ENCODE data around the gene LRRC25.

The LRRC25 gene

GRCh38 chr19:18437491-18438330 is 40.3 kb upstream of the LRRC25 start, which contains the start of gene ISYNA1:
Gene ISYNA1, minus strand, starts transcription at chr19:18438133. Its CDS starts 154 bp downstream, at chr19:18437979.
- TF ChIP-seq FOXP2 (optimal IDR thresholded peaks at IDR 0.05; ENCODE audit: control extremely low read depth, extremely low read length, insufficient read depth) (no peak), POLR2AphosphoS5 (IDR thresholded peaks at IDR 0.05; ENCODE audit: borderline replicate concordance, low read depth, low read length) (peak; percentile 63), EZH2 (IDR thresholded peaks at IDR 0.05) (no peak)
- Histone ChIP-seq H3K36me3 (ENCODE audit: insufficient read depth, low read length) (peaks cover 13% of the 10 kb centered on the region; the same call in 1 of the 2 replicates), H3K4me3 (peak within 1 kb of the TSS; percentile 88), H3K9me3 (ENCODE audit: low read depth, low read length) (no peaks in the 10 kb centered on the region), H3K27ac (0 out of 2 replicates have a peak within 1 kb of the TSS, but pooled peaks have one; percentile 4), H3K9ac (ENCODE audit: insufficient read length) (peak within 1 kb of the TSS; percentile 70)
- DNase-seq (ENCODE audit: low read depth, low spot score) = no peak

GRCh38 chr19:18436671-18437490 is 39.5 kb upstream of the LRRC25 start:
- Histone ChIP-seq H3K27ac (no peak overlapping the region), H3K4me3 (peak overlapping the region; percentile 88)
- DNase-seq (ENCODE audit: low read depth, low spot score) = no peak

GRCh38 chr19:18435842-18436670 is 38.6 kb upstream of the LRRC25 start:
- Histone ChIP-seq H3K4me3 (peak overlapping the region; percentile 88), H3K9ac (ENCODE audit: insufficient read length) (no peak overlapping the region), H3K27ac (no peak overlapping the region), H3K36me3 (ENCODE audit: insufficient read depth, low read length) (peaks cover 13% of the 10 kb centered on the region; the same call in 1 of the 2 replicates), H3K9me3 (ENCODE audit: low read depth, low read length) (no peaks in the 10 kb centered on the region)
- no peak for DNase-seq (ENCODE audit: low read depth, low spot score)
- TF ChIP-seq FOXP2 (optimal IDR thresholded peaks at IDR 0.05; ENCODE audit: control extremely low read depth, extremely low read length, insufficient read depth) = no peak
- no peak for TF ChIP-seq EZH2 (IDR thresholded peaks at IDR 0.05)
- no peak; the same call in 1 of the 2 replicates for TF ChIP-seq POLR2AphosphoS5 (IDR thresholded peaks at IDR 0.05; ENCODE audit: borderline replicate concordance, low read depth, low read length)

More at GRCh38 chr19:18436671-18437490, 39.5 kb upstream of the LRRC25 start:
- Histone ChIP-seq H3K9ac (ENCODE audit: insufficient read length) (no peak overlapping the region), H3K36me3 (ENCODE audit: insufficient read depth, low read length) (peaks cover 13% of the 10 kb centered on the region; the same call in 1 of the 2 replicates), H3K9me3 (ENCODE audit: low read depth, low read length) (no peaks in the 10 kb centered on the region)
- TF ChIP-seq EZH2 (IDR thresholded peaks at IDR 0.05) (no peak), POLR2AphosphoS5 (IDR thresholded peaks at IDR 0.05; ENCODE audit: borderline replicate concordance, low read depth, low read length) (peak; percentile 48; the same call in 1 of the 2 replicates)

- Histone ChIP-seq H3K9ac (ENCODE audit: insufficient read length) (no peak overlapping the region), H3K4me3 (no peak overlapping the region), H3K36me3 (ENCODE audit: insufficient read depth, low read length) (peaks cover 17% of the 10 kb centered on the region; the same call in 1 of the 2 replicates), H3K9me3 (ENCODE audit: low read depth, low read length) (no peaks in the 10 kb centered on the region), H3K27ac (no peak overlapping the region)
- TF ChIP-seq EZH2 (IDR thresholded peaks at IDR 0.05) (no peak), POLR2AphosphoS5 (IDR thresholded peaks at IDR 0.05; ENCODE audit: borderline replicate concordance, low read depth, low read length) (no peak), FOXP2 (optimal IDR thresholded peaks at IDR 0.05; ENCODE audit: control extremely low read depth, extremely low read length, insufficient read depth) (no peak)
- no peak for DNase-seq (ENCODE audit: low read depth, low spot score)
Observed at GRCh38 chr19:18435178-18435841, 37.9 kb upstream of the LRRC25 start.

GRCh38 chr19:18434411-18435175 is 37.2 kb upstream of the LRRC25 start:
- Histone ChIP-seq H3K27ac (peak overlapping the region; percentile 48; the same call in 1 of the 2 replicates), H3K9ac (ENCODE audit: insufficient read length) (no peak overlapping the region), H3K4me3 (no peak overlapping the region), H3K9me3 (ENCODE audit: low read depth, low read length) (no peaks in the 10 kb centered on the region), H3K36me3 (ENCODE audit: insufficient read depth, low read length) (peaks cover 17% of the 10 kb centered on the region; the same call in 1 of the 2 replicates)
- no peak for DNase-seq (ENCODE audit: low read depth, low spot score)
- no peak; the same call in 1 of the 2 replicates for TF ChIP-seq POLR2AphosphoS5 (IDR thresholded peaks at IDR 0.05; ENCODE audit: borderline replicate concordance, low read depth, low read length)
- no peak for TF ChIP-seq EZH2 (IDR thresholded peaks at IDR 0.05)

GRCh38 chr19:18433735-18434398 is 36.4 kb upstream of the LRRC25 start:
- peak overlapping the region; percentile 43 for H3K4me3 ChIP-seq
- peaks cover 17% of the 10 kb centered on the region; the same call in 1 of the 2 replicates for H3K36me3 ChIP-seq (ENCODE audit: insufficient read depth, low read length)
- H3K9ac ChIP-seq (ENCODE audit: insufficient read length) = no peak overlapping the region
- TF ChIP-seq FOXP2 (optimal IDR thresholded peaks at IDR 0.05; ENCODE audit: control extremely low read depth, extremely low read length, insufficient read depth) = no peak
- TF ChIP-seq POLR2AphosphoS5 (IDR thresholded peaks at IDR 0.05; ENCODE audit: borderline replicate concordance, low read depth, low read length) = no peak
- TF ChIP-seq EZH2 (IDR thresholded peaks at IDR 0.05) = no peak
- H3K27ac ChIP-seq = peak overlapping the region; percentile 48; the same call in 1 of the 2 replicates
- no peak for DNase-seq (ENCODE audit: low read depth, low spot score)
- no peaks in the 10 kb centered on the region for H3K9me3 ChIP-seq (ENCODE audit: low read depth, low read length)

All from SK-N-MC (cell line).